OCI-LY1 (cell line): Measurements from ENCODE around the gene SYT2.

Source experiments
- H2AFZ ChIP-seq: fragments of 200-600 bp; sonication (generic), shearing (Covaris generic); 2 replicates; pipeline ENCODE4 v1.6.0; 2014; ENCODE audit warnings: antibody characterized with exemption, mild to moderate bottlenecking, low read length
- H3F3A ChIP-seq: fragments of 200-600 bp; sonication (generic), shearing (Covaris generic); 2 replicates; pipeline ENCODE4 v1.6.0; 2014; ENCODE audit warnings: mild to moderate bottlenecking, antibody characterized with exemption, low read length, moderate library complexity; ENCODE audit not compliant: insufficient read depth
- H3K27ac ChIP-seq: fragments of 200-600 bp; sonication (generic); 2 replicates; pipeline ENCODE4 v1.5.1; 2014; ENCODE audit warnings: low read length, mixed run types, mild to moderate bottlenecking, low read depth; ENCODE audit not compliant: poor library complexity, severe bottlenecking
- H3K27me3 ChIP-seq: fragments of 200-600 bp; sonication (generic); 2 replicates; pipeline ENCODE4 v1.6.0; 2014; ENCODE audit warnings: antibody characterized with exemption, mild to moderate bottlenecking, low read length, moderate library complexity; ENCODE audit not compliant: insufficient read depth
- H3K36me3 ChIP-seq: fragments of 200-600 bp; sonication (generic); 2 replicates; pipeline ENCODE4 v1.6.1; 2014; ENCODE audit warnings: mild to moderate bottlenecking, antibody characterized with exemption, low read length, moderate library complexity, mixed read lengths; ENCODE audit not compliant: insufficient read depth
- H3K4me1 ChIP-seq: fragments of 200-600 bp; sonication (generic); 2 replicates; pipeline ENCODE4 v1.5.1; 2014; ENCODE audit warnings: mild to moderate bottlenecking, low read length, moderate library complexity; ENCODE audit not compliant: insufficient read depth, severe bottlenecking
- H3K4me2 ChIP-seq: fragments of 200-600 bp; sonication (generic), shearing (Covaris generic); 2 replicates; pipeline ENCODE4 v1.6.1; 2014; ENCODE audit warnings: low read length
- H3K4me3 ChIP-seq: fragments of 200-600 bp; sonication (generic); 2 replicates; pipeline ENCODE4 v1.5.1; 2014; ENCODE audit warnings: low read length, low read depth, mild to moderate bottlenecking, mixed read lengths; ENCODE audit not compliant: poor library complexity, severe bottlenecking
- H3K79me2 ChIP-seq: fragments of 200-600 bp; shearing (Covaris generic); 2 replicates; pipeline ENCODE4 v1.6.1; 2016; ENCODE audit warnings: mixed run types, low read length, mixed read lengths; ENCODE audit not compliant: insufficient read depth
- H3K9ac ChIP-seq: fragments of 200-600 bp; sonication (generic), shearing (Covaris generic); 2 replicates; pipeline ENCODE4 v1.6.1; 2014; ENCODE audit warnings: mild to moderate bottlenecking, low read length, mixed read lengths
- H3K9me2 ChIP-seq: fragments of 200-600 bp; sonication (generic), shearing (Covaris generic); 2 replicates; pipeline ENCODE4 v1.6.1; 2014; ENCODE audit warnings: low read depth, mild to moderate bottlenecking, low read length, mixed read lengths
- H3K9me3 ChIP-seq: fragments of 200-600 bp; shearing (Covaris generic); 2 replicates; pipeline ENCODE4 v1.6.1; 2014; ENCODE audit warnings: low read length, mixed read lengths
- H4K20me1 ChIP-seq: fragments of 200-600 bp; sonication (generic), shearing (Covaris generic); 2 replicates; pipeline ENCODE4 v1.6.0; 2016; ENCODE audit warnings: mild to moderate bottlenecking, low read length; ENCODE audit not compliant: insufficient read depth
- EZH2 ChIP-seq: fragments of 200-600 bp; sonication (generic), shearing (Covaris generic); IDR thresholded peaks from 2 replicates; pipeline ENCODE4 v1.8.0; 2017; ENCODE audit warnings: borderline replicate concordance, mixed run types, mild to moderate bottlenecking, antibody characterized with exemption, low read length, moderate library complexity, mixed read lengths
- TF ChIP-seq, protein P1 (sequence below): fragments of 200-600 bp; sonication (generic), shearing (Covaris generic); IDR thresholded peaks from 2 replicates; pipeline ENCODE4 v1.5.1; 2017; ENCODE audit warnings: mild to moderate bottlenecking, antibody characterized with exemption, low read length, moderate library complexity, mixed read lengths

The SYT2 gene

DNA sequence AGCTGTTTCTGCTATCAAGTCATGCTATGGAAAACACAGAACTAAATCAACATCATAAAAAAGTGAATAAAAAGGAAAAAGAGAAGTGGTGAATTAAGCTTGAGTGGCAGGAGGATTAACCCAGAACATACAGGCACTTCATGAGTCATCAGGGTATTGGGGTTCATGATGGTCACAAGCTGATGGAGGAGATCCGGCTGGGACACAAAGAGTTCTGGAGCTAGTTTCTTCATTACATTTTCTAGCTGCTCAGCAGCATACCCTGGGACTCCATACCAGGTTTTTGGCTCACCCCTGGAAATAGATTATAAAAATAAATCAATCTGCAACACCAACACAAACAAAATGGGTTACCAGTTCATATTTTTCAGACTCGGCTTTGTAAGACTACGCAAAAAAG is 42.5 kb upstream of the SYT2 start:
- H3K27ac ChIP-seq, result no peak overlapping the region
- no peak overlapping the region for H3K4me2 ChIP-seq
- H3K36me3 ChIP-seq, result no peaks in the 10 kb centered on the region
- no peaks in the 10 kb centered on the region for H4K20me1 ChIP-seq
- H3K27me3 ChIP-seq, result no peaks in the 10 kb centered on the region
- H3K9me3 ChIP-seq, result no peaks in the 10 kb centered on the region
- H3F3A ChIP-seq, result no peaks in the 10 kb centered on the region
- H3K9me2 ChIP-seq, result no peaks in the 10 kb centered on the region
- no peak for TF ChIP-seq EZH2
- TF ChIP-seq, protein P1, sequence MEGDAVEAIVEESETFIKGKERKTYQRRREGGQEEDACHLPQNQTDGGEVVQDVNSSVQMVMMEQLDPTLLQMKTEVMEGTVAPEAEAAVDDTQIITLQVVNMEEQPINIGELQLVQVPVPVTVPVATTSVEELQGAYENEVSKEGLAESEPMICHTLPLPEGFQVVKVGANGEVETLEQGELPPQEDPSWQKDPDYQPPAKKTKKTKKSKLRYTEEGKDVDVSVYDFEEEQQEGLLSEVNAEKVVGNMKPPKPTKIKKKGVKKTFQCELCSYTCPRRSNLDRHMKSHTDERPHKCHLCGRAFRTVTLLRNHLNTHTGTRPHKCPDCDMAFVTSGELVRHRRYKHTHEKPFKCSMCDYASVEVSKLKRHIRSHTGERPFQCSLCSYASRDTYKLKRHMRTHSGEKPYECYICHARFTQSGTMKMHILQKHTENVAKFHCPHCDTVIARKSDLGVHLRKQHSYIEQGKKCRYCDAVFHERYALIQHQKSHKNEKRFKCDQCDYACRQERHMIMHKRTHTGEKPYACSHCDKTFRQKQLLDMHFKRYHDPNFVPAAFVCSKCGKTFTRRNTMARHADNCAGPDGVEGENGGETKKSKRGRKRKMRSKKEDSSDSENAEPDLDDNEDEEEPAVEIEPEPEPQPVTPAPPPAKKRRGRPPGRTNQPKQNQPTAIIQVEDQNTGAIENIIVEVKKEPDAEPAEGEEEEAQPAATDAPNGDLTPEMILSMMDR, result no peak
- no peaks in the 10 kb centered on the region for H3K79me2 ChIP-seq
- H3K4me3 ChIP-seq, result no peak overlapping the region
- no peaks in the 10 kb centered on the region for H3K4me1 ChIP-seq
- no peak overlapping the region for H2AFZ ChIP-seq
- no peak overlapping the region for H3K9ac ChIP-seq

- Histone ChIP-seq H3K27ac (no peak overlapping the region), H3K27me3 (no peaks in the 10 kb centered on the region), H3K4me3 (no peak overlapping the region), H3K9me2 (no peaks in the 10 kb centered on the region), H3K9ac (no peak overlapping the region), H3K9me3 (no peaks in the 10 kb centered on the region), H3F3A (no peaks in the 10 kb centered on the region), H2AFZ (no peak overlapping the region), H3K36me3 (no peaks in the 10 kb centered on the region), H3K4me1 (no peaks in the 10 kb centered on the region), H4K20me1 (no peaks in the 10 kb centered on the region), H3K79me2 (no peaks in the 10 kb centered on the region), H3K4me2 (no peak overlapping the region)
- no peak for TF ChIP-seq EZH2
- TF ChIP-seq, protein P1, result no peak
Observed at GRCh38 chr1:202750761-202751160, 40.5 kb upstream of the SYT2 start.

GRCh38 chr1:202750024-202750423 is 39.8 kb upstream of the SYT2 start:
- H3K9me2 ChIP-seq, result no peaks in the 10 kb centered on the region
- no peaks in the 10 kb centered on the region for H3K4me1 ChIP-seq
- H3K27ac ChIP-seq, result no peak overlapping the region
- no peaks in the 10 kb centered on the region for H3K9me3 ChIP-seq
- H2AFZ ChIP-seq, result no peak overlapping the region
- no peaks in the 10 kb centered on the region for H3K36me3 ChIP-seq
- no peak overlapping the region for H3K9ac ChIP-seq
- no peaks in the 10 kb centered on the region for H3K79me2 ChIP-seq
- no peaks in the 10 kb centered on the region for H3F3A ChIP-seq
- no peaks in the 10 kb centered on the region for H4K20me1 ChIP-seq
- H3K4me2 ChIP-seq, result no peak overlapping the region
- H3K4me3 ChIP-seq, result no peak overlapping the region
- no peaks in the 10 kb centered on the region for H3K27me3 ChIP-seq
- no peak for TF ChIP-seq EZH2
- TF ChIP-seq, protein P1, result no peak
